ENCODE results near the gene CDH4. TPM values are rescaled to one million over a fixed set of nuclear protein-coding genes. Genes with fewer than 3 reads are reported as not detected.

Gene CDH4
- total RNA-seq, 1 donor from 2014 or later: 2.2 TPM

GRCh38 chr20:61483336-61484067, 231.4 kb downstream of the CDH4 start:
- intact Hi-C loops (cut with DNase I): no loop called here
- DNase-seq (ENCODE audit: low spot score) (no peak), ATAC-seq (no peak)

DNA sequence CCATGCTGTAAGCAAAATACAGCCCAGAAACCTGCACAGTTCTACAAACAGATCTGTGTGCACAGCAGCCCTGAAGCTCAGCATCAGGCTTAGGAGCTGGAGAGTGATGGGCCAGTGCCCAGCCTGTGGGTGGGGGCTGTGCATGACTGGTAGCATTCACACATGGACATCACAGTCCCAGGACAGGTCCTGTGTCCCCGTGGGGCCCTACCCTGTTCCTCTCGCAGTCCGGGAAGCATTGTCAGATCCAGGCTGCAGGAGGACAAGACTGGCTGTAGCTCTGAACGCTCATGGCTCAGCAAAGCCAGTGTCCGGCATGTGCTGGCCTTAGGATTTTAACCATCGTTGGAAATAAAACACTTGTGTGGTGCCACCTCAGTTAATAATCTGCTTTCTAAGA, 234.1 kb downstream of the CDH4 start:
- DNase-seq (ENCODE audit: low spot score) (no peak), ATAC-seq (no peak)
- intact Hi-C loops (cut with DNase I): no loop called here

GRCh38 chr20:61487346-61487996, 235.4 kb downstream of the CDH4 start:
- DNase-seq (ENCODE audit: low spot score) (no peak), ATAC-seq (peak; percentile 8)
- intact Hi-C loops (cut with DNase I): no loop called here

DNA sequence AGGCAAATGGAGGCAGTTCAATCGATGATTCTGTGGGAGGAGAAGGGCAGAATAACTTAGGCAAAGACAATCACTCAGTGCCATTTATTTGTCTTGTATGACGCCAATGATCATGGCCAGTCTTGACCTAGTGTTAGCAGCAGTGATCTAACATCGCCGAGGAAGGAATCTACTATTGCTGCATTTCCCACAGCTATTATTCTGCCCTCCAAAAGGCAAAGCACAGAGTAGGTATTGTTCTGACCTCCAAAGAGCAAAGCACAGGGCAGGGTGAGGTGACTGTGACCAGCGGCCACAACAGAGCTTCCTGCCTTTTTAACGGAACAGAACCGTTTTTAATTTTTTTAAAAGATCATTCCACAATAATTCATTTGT, 235.9 kb downstream of the CDH4 start:
- DNase-seq (ENCODE audit: low spot score): no peak
- intact Hi-C loops (cut with DNase I): no loop called here
- ATAC-seq: peak; percentile 91

DNA sequence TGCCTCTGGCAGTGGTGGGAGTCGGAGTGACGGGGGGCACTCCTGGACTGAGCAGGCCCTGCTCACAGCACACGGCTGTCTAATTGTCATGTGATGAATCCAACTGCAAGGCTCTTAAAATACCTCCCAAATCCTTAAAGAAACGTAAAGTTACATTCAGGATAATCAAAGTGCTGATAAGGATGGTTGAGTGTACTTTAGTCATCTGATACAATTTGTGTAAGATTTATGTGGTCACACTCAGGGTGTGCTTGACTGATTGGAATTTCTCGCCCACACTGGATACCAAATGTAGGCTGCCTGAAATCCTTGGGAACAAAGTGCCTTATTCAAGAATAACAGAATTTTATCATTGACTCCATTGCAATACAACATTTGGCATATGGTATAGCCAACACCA, 238.7 kb downstream of the CDH4 start:
- DNase-seq (ENCODE audit: low spot score): no peak
- intact Hi-C loops (cut with DNase I): no loop called here
- ATAC-seq: no peak

GRCh38 chr20:61492065-61492464, 240.0 kb downstream of the CDH4 start:
- intact Hi-C loops (cut with DNase I): no loop called here
- DNase-seq (ENCODE audit: low spot score) (no peak), ATAC-seq (no peak)

GRCh38 chr20:61493798-61494305, 241.8 kb downstream of the CDH4 start:
- ATAC-seq (no peak), DNase-seq (ENCODE audit: low spot score) (no peak)
- intact Hi-C loops (cut with DNase I): no loop called here

DNA sequence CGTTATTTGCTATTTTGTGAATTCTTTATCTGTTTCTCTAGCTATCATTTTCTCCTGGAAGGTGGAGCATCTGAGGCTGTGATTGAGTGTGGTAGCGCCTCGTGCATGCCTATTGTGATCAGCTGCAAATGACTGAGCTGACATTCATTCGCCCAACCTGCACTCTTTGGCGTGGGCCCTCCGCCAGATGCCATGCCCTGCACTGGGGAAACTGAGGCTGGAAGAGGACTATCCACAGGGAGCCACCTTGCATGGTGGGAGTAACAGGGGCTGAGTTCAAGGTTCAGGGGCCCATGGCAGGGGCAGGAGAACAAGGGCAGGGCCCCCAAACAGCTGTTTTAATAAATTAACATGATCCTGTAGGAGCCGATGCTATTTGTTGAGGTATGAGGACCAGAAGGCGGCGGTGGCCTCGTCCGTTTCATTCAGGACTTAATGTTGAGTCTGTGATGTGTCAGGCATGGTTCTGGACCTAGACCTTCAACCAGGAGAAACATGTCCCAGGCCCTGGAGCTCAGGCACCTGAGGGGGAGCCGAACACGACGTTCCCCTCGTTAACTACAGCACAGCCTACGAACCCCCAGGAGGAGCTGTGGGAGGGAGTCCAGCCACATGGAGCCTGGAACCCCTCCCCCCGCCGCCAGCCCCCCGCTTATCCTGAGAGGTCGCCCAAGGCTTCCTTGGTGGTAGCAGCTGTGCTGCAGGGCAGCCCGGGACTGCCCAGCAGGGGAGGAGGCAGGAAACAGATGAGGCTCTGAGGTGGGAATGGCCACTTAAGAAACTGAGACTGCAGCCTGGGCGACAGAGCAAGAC, 242.9 kb downstream of the CDH4 start:
- no peak for ATAC-seq
- DNase-seq (ENCODE audit: low spot score): no peak
- intact Hi-C loops (cut with DNase I): no loop called here

DNA sequence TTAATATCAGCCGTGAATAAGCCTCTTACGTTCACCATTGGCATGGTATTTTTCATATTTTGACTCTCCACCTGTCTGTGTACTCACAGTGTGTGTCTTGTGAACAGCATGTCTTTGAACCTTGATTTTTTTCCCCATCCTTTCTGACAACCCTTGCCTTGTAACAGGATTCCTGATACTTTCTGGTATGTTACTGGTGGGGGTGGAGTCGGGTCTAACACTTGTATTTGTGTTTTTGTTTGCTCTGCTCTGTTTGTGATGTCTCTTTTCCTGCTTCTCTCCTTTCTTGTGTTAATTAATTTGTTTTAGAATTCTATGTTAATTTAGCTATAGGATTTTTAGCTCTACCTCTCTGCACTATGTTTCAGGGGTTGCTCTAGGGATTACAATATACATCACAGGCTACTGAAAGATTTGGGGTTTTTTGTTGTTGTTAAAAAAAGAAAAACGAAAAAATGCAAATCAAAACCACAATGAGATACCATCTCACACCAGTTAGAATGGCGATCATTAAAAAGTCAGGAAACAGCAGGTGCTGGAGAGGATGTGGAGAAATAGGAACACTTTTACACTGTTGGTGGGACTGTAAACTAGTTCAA, 245.1 kb downstream of the CDH4 start:
- ATAC-seq (no peak), DNase-seq (ENCODE audit: low spot score) (no peak)
- intact Hi-C loops (cut with DNase I): no loop called here

DNA sequence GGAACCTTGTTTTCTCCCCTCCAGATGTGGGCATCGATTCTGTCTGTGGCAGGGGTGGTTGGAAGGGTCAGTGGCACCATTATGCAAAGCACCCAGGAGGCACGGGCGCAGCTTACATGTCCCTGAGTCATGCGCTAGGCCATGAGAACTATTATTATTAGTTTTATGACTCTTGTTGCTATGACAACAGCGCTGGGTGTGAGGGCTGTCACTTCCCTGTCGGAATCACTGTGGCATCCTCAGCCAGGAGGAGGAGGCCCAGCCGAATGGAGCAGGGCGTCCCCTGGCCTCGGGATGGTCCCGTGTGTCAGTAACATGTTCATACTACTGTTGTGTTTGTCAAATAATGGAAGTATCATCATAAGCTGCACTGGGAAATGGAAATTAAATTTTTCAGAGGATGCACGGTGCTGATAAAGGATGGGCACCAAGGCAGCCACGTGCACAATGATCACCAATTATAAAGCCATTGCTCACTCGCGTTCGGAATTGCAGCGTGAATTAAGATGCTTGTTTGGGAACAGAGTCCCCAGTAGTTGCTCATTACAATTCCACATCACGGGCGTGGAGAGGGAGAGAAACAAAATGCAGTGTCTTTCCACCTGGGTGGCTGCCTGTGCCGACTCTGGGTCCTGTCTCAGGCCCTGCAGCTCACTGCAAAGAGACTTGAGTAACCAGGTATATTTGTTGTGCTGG, 247.9 kb downstream of the CDH4 start:
- DNase-seq (ENCODE audit: low spot score) (no peak), ATAC-seq (no peak)
- intact Hi-C loops (cut with DNase I): no loop called here

- no peak for DNase-seq (ENCODE audit: low spot score)
- no peak for ATAC-seq
- intact Hi-C loops (cut with DNase I): no loop called here
Measured at GRCh38 chr20:61500791-61501321, 248.8 kb downstream of the CDH4 start.

DNA sequence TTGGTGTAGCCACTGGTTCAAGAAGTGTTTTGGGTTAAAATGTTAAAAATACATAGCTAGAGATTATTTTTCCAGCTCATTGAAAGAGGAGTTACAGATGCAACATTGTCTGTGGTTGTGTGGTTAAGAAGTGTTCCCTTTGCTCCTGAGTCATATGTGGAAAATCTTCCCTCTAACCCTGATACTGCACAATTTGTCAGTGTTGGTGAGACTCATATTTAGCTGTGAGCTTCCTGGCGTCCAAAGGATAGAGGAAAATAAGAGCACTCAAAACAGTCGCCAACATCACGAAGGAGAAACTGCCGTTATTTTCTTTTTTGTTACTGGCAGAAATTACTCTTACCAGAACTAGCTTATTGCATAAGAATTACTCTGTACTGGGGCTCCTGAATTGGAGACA, 250.4 kb downstream of the CDH4 start:
- intact Hi-C loops (cut with DNase I): no loop called here
- ATAC-seq (no peak), DNase-seq (ENCODE audit: low spot score) (no peak)

- DNase-seq (ENCODE audit: low spot score): no peak
- no peak for ATAC-seq
- intact Hi-C loops (cut with DNase I): no loop called here
Measured at GRCh38 chr20:61503106-61503505, 251.0 kb downstream of the CDH4 start.

DNA sequence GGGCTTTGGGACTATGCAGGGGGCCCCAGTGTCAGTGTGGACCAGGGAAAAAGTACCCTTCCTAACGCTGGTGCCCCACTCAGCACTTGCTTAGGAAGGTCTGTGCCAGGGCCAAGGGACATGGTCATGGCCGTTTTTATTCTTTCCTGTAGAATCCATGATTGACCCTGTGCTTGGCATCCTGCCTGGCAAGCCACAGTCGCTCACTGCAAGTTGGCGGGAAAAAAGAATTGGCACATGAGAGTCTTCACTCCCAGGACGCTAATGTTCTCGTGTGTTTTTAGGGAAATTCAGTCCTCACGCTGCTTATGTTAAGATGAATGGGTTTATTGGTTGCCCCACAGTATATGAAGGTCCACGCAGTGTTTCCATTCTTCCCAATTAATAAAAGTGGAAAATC, 253.4 kb downstream of the CDH4 start:
- DNase-seq (ENCODE audit: low spot score) (no peak), ATAC-seq (no peak)
- intact Hi-C loops (cut with DNase I): no loop called here

GRCh38 chr20:61507778-61508177, 255.7 kb downstream of the CDH4 start:
- ATAC-seq (no peak), DNase-seq (ENCODE audit: low spot score) (no peak)

GRCh38 chr20:61508301-61509096, 256.4 kb downstream of the CDH4 start:
- intact Hi-C loops (cut with DNase I): no loop called here
- ATAC-seq (no peak), DNase-seq (ENCODE audit: low spot score) (no peak)

More at GRCh38 chr20:61507778-61508177, 255.7 kb downstream of the CDH4 start:
- intact Hi-C loops (cut with DNase I): no loop called here

GRCh38 chr20:61510778-61511330, 258.8 kb downstream of the CDH4 start:
- intact Hi-C loops (cut with DNase I): no loop called here
- no peak for DNase-seq (ENCODE audit: low spot score)
- ATAC-seq: no peak

DNA sequence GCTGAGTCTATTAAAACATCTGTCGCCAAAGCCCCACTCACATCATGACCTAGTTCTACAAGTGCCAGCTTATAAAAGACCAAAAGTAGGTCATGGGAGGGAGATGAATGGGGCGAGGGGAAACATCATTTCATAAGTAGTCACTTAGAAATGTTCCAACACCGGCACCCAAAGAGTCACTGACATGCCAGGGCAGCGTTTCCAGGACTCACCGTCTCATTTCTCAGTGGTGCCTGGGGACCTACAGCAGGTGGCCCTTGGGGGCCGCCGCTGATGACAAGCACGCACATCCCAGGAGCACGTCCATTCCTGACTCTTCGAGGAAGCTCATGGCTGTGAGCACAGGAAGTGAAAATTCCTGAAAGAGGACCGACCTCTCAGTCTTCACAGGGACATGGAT, 260.4 kb downstream of the CDH4 start:
- intact Hi-C loops (cut with DNase I): no loop called here
- DNase-seq (ENCODE audit: low spot score): no peak
- no peak for ATAC-seq
